Gastroesophageal sphincter (tissue), 3 donors: ENCODE results near the gene SPACA7.
"Not testable (repeated sequence)": the region's sequence is repeated elsewhere in the genome, so short reads cannot be mapped to it uniquely, and the experiment has no call there.

Source experiments
- CTCF ChIP-seq, 4 experiments: fragments of 200-600 bp in 2 of 4; fragments of 450-650 bp in 2 of 4; sonication (generic) in 1 of 4; IDR thresholded peaks; one replicate each; pipeline ENCODE4 v1.5.1; 2017 to 2019; ENCODE audit warnings: antibody characterized with exemption in 4 of 4, mild to moderate bottlenecking in 2 of 4, moderate library complexity in 2 of 4
- POLR2AphosphoS5 ChIP-seq: sonication (generic); formaldehyde crosslinking; IDR thresholded peaks from one replicate; pipeline ENCODE4 v1.6.1; 2017; ENCODE audit warnings: antibody characterized with exemption

DNA sequence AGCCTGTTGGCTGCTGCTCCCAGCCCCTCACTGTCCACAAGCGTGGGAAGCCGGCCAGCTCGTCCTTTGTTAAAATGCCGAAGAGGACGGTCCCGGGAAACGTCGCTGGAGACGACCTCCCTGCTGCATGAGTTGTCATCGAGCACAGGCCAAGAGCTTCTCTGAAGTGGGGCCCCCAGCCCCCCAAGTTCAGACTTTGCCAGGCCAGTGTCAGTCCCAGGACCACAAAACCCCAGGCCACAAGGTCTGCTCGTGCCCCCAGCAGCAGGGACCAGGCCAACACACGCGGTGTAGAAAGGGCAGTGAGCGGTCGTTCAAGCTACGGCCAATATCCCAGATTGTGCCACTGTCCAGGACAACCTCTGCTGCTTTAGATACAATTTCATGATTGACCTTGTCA, 57.4 kb downstream of the SPACA7 start:
- not testable (repeated sequence) for TF ChIP-seq CTCF (IDR thresholded peaks at IDR 0.05); POLR2AphosphoS5
